PC-3 (cell line): ENCODE data around the gene KMT5B. TPM values are rescaled to one million over a fixed set of nuclear protein-coding genes. Genes with fewer than 3 reads are reported as not detected.

Experiments
- ATAC-seq: fragments of 200-7000 bp; cut with Tn5 transposase; 2 replicates; pipeline ENCODE4 v1.9.1; 2020; ENCODE audit warnings: mild to moderate bottlenecking, moderate library complexity
- BruUV-seq: library from RNA; stranded (reverse); fragments of 400-500 nt; replicated peaks from 2 replicates; lab custom pipeline; 2021; lab: Mats Ljungman, UMichigan
- CTCF ChIA-PET: fragments of 300-600 bp; sonication (Branson Sonifier 250); formaldehyde crosslinking; loops from one replicate; lab custom pipeline; 2022; ENCODE audit warnings: antibody characterized with exemption; lab: Charles Lee
- POLR2A ChIA-PET: fragments of 300-600 bp; sonication (Branson Sonifier 250); formaldehyde crosslinking; loops from one replicate; lab custom pipeline; 2022; ENCODE audit warnings: antibody characterized with exemption; ENCODE audit not compliant: unreplicated experiment; lab: Charles Lee
- DNase-seq: peaks from one replicate; pipeline ENCODE4 v3.0.0-alpha.2; 2015
- H2AFZ ChIP-seq: fragments of 300-600 bp; sonication (generic); 2 replicates; pipeline ENCODE4 v1.6.0; 2016; ENCODE audit warnings: antibody characterized with exemption, low read length
- H3F3A ChIP-seq: fragments of 300-600 bp; sonication (generic); one replicate; pipeline ENCODE4 v1.6.0; 2017; ENCODE audit warnings: antibody characterized with exemption, low read length, control low read depth, mild to moderate bottlenecking; ENCODE audit not compliant: unreplicated experiment
- H3K27ac ChIP-seq: fragments of 300-600 bp; sonication (generic); 2 replicates; pipeline ENCODE4 v1.5.1; 2016; ENCODE audit warnings: mild to moderate bottlenecking, low read length
- H3K27me3 ChIP-seq: fragments of 300-600 bp; sonication (generic); 2 replicates; pipeline ENCODE4 v1.6.1; 2016; ENCODE audit warnings: low read length, mixed read lengths
- H3K36me3 ChIP-seq: fragments of 300-600 bp; sonication (generic); 2 replicates; pipeline ENCODE4 v1.6.1; 2016; ENCODE audit warnings: low read depth, mixed run types, low read length, mixed read lengths
- H3K4me1 ChIP-seq: fragments of 300-600 bp; sonication (generic); 2 replicates; pipeline ENCODE4 v1.5.1; 2016; ENCODE audit warnings: low read length; ENCODE audit not compliant: insufficient read depth
- H3K4me2 ChIP-seq: fragments of 300-600 bp; sonication (generic); 2 replicates; pipeline ENCODE4 v1.6.0; 2016; ENCODE audit warnings: low read length
- H3K4me3 ChIP-seq: fragments of 300-600 bp; sonication (generic); 2 replicates; pipeline ENCODE4 v1.5.1; 2016; ENCODE audit warnings: mild to moderate bottlenecking, low read length, mixed read lengths
- H3K79me2 ChIP-seq: fragments of 300-600 bp; sonication (generic); 2 replicates; pipeline ENCODE4 v1.6.1; 2017; ENCODE audit warnings: low read length, mixed read lengths
- H3K9ac ChIP-seq: fragments of 300-600 bp; sonication (generic); 2 replicates; pipeline ENCODE4 v1.6.0; 2016; ENCODE audit warnings: mild to moderate bottlenecking, low read length
- H3K9me2 ChIP-seq: fragments of 300-600 bp; sonication (generic); replicated peaks from 2 replicates; pipeline ENCODE4 v1.6.1; 2016; ENCODE audit warnings: mixed run types, low read length, mixed read lengths
- H3K9me3 ChIP-seq: fragments of 300-600 bp; sonication (generic); 2 replicates; pipeline ENCODE4 v1.6.1; 2016; ENCODE audit warnings: low read length, mixed read lengths
- H4K20me1 ChIP-seq: fragments of 300-600 bp; sonication (generic); 2 replicates; pipeline ENCODE4 v1.6.1; 2016; ENCODE audit warnings: low read length, mixed read lengths
- EZH2 ChIP-seq: fragments of 300-600 bp; sonication (generic); IDR thresholded peaks from one replicate; pipeline ENCODE4 v1.6.1; 2017; ENCODE audit warnings: antibody characterized with exemption, mild to moderate bottlenecking, low read length; ENCODE audit not compliant: unreplicated experiment
- EZH2phosphoT487 ChIP-seq: fragments of 300-600 bp; sonication (generic); IDR thresholded peaks from 2 replicates; pipeline ENCODE4 v1.6.1; 2018; ENCODE audit warnings: mild to moderate bottlenecking, antibody characterized with exemption, low read length, borderline replicate concordance
- intact Hi-C: fragments of 100-400 bp; cut with micrococcal nuclease; formaldehyde crosslinking; loops from 2 replicates; pipeline ENCODE4 v1.9.0; 2023
- total RNA-seq: library from RNA; depleted of rRNA; stranded (reverse); fragments of >200 nt; gene quantifications from 2 replicates; pipeline ENCODE4 v1.2.3, GENCODE V29; 2014; rRNA removed
- TF ChIP-seq, protein P1 (sequence below): fragments of 300-600 bp; sonication (generic); conservative IDR thresholded peaks from 2 replicates; pipeline ENCODE4 v1.5.1; 2017; ENCODE audit warnings: antibody characterized with exemption, low read depth, mild to moderate bottlenecking, low read length

The KMT5B gene
- total RNA-seq, 1 experiment from 2014 or later, result 19.0 TPM

DNA sequence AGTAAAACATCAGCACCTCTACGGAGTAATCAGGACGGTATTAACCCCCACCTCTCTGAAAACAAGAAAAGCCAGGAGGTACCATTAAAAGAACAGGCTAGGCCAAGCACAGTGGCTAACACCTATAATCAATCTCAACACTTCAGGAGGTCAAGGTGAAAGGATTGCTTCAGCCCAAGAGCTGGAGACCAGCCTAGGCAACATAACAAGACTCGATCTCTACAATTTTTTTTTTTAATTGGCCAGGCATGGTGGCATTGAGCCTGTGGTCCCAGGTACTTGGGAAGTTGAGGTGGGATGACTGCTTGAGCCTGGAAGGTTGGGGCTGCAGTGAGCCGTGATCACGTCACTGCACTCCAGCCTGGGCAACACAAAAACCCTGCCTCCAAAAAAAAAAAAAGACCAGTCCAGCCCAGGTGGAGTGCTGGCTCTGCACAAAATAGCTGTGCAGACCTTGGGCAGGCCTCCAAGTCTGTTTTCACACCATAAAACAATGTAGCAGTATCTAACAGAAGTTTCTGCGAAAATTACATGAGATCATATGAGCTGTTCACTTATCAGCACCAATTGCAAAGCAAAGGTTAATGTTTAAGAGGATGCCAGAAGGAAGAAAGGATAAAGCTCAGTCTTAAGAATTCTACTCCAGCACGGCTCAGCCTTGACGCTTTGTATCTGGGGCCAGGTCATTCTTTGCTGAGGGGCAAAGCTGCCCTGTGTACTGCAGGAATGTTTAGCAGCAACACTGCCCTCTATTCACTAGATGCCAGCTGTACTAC lies 106.7 kb downstream of the KMT5B start:
- POLR2A ChIA-PET, result no interaction called here

More for the DNA sequence above, 106.7 kb downstream of the KMT5B start:
- Histone ChIP-seq H3K4me1 (no peaks in the 10 kb centered on the region), H3K9ac (no peak overlapping the region), H3K79me2 (peaks cover 98% of the 10 kb centered on the region), H3K36me3 (no peaks in the 10 kb centered on the region), H3F3A (no peaks in the 10 kb centered on the region), H3K9me3 (no peaks in the 10 kb centered on the region), H3K27ac (no peak overlapping the region), H3K27me3 (no peaks in the 10 kb centered on the region), H4K20me1 (peaks cover 47% of the 10 kb centered on the region), H3K4me3 (no peak overlapping the region), H3K4me2 (no peak overlapping the region), H2AFZ (no peak overlapping the region), H3K9me2 (no peaks in the 10 kb centered on the region)
- DNase-seq (no peak), ATAC-seq (no peak; the same call in 1 of the 2 replicates)
- BruUV-seq, result no TSS peak
- CTCF ChIA-PET, result no interaction called here
- intact Hi-C loops, result no loop called here
- TF ChIP-seq, protein P1, sequence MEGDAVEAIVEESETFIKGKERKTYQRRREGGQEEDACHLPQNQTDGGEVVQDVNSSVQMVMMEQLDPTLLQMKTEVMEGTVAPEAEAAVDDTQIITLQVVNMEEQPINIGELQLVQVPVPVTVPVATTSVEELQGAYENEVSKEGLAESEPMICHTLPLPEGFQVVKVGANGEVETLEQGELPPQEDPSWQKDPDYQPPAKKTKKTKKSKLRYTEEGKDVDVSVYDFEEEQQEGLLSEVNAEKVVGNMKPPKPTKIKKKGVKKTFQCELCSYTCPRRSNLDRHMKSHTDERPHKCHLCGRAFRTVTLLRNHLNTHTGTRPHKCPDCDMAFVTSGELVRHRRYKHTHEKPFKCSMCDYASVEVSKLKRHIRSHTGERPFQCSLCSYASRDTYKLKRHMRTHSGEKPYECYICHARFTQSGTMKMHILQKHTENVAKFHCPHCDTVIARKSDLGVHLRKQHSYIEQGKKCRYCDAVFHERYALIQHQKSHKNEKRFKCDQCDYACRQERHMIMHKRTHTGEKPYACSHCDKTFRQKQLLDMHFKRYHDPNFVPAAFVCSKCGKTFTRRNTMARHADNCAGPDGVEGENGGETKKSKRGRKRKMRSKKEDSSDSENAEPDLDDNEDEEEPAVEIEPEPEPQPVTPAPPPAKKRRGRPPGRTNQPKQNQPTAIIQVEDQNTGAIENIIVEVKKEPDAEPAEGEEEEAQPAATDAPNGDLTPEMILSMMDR, result no peak
- TF ChIP-seq EZH2 (no peak), EZH2phosphoT487 (no peak)

Other genes with a start within 250 kb of the KMT5B start
- gene UNC93B1, start 209.2 kb downstream of the KMT5B start, total RNA-seq, result 66.8 and 77.0 TPM in 2 replicates
- gene ALDH3B1, start 203.0 kb downstream of the KMT5B start, total RNA-seq, result 26.0 and 28.1 TPM in 2 replicates
- 560 and 576 TPM in 2 replicates for gene NDUFS8, start 182.6 kb downstream of the KMT5B start, total RNA-seq
- 183 and 203 TPM in 2 replicates for gene TCIRG1, start 174.3 kb downstream of the KMT5B start, total RNA-seq
- 57.5 and 71.9 TPM in 2 replicates for gene CHKA, start 91.9 kb downstream of the KMT5B start, total RNA-seq
- 74.9 and 75.9 TPM in 2 replicates for gene C11orf24, start 58.7 kb upstream of the KMT5B start, total RNA-seq
- 64.3 and 83.5 TPM in 2 replicates for gene LRP5, start 99.3 kb upstream of the KMT5B start, total RNA-seq
- 147 and 171 TPM in 2 replicates for gene PPP6R3, start 247.5 kb upstream of the KMT5B start, total RNA-seq